ENCODE data around the gene MEIS1.

DNA sequence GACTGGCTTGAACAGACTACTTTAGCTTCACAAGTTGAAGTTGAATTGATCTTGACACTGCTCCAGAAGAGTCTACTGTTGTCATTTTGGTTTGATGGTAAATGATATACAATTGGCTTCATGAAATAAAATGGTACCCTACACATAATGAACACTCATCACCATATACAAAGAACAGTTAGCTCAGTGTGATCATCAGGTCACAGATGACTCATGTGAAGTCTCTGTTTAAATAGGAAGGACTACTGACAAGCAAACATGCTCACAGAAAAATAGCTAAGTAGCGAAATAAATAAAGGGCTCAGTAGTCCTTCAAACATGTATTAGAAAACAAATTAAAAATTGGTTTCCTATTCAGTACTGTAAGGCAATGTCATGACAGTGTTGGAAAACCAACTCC is 96.2 kb downstream of the MEIS1 start:
- TF ChIP-seq POLR2A (IDR thresholded peaks at IDR 0.05) = no peak
- TF ChIP-seq CTCF (IDR thresholded peaks at IDR 0.05) = no peak

All from lower leg skin (tissue), 3 donors.